ENCODE results near the gene TIGD3. TPM values are rescaled to one million over a fixed set of nuclear protein-coding genes. Genes with fewer than 3 reads are reported as not detected.

The TIGD3 gene
- total RNA-seq, 1 donor from 2014 or later, result 1.2 TPM

- no peaks in the 10 kb centered on the region for H3K9me3 Mint-ChIP-seq
- peak within 1 kb of the TSS; percentile 83 for H3K4me3 Mint-ChIP-seq
- H3K27ac Mint-ChIP-seq, result peak within 1 kb of the TSS; percentile 96
- no peaks in the 10 kb centered on the region for H3K27me3 Mint-ChIP-seq
- DNase-seq, result peak; percentile 97
- peaks cover 40% of the 10 kb centered on the region for H3K4me1 Mint-ChIP-seq
- H3K36me3 Mint-ChIP-seq (ENCODE audit: low read depth), result no peaks in the 10 kb centered on the region
- intact Hi-C loops (cut with micrococcal nuclease), result loop anchor here (1.0 kb wide), 7 partner anchors 16 to 128 kb away; partner anchors contain the start of gene NEAT1
These were observed 27.7 kb downstream of the TIGD3 start, which contains the start of gene SLC25A45 for GRCh38 chr11:65382033-65382803. Gene SLC25A45, minus strand, starts transcription at chr11:65382646. Its CDS starts 695 bp downstream, at chr11:65381951.

- DNase-seq, result no peak
- Mint-ChIP-seq H3K36me3 (ENCODE audit: low read depth) (peaks cover 1% of the 10 kb centered on the region), H3K4me1 (peaks cover 40% of the 10 kb centered on the region), H3K27me3 (no peaks in the 10 kb centered on the region), H3K9me3 (no peaks in the 10 kb centered on the region), H3K27ac (peak overlapping the region; percentile 96), H3K4me3 (peak overlapping the region; percentile 83)
- intact Hi-C loops (cut with micrococcal nuclease), result loop anchor here (1.0 kb wide), 7 partner anchors 17 to 127 kb away; partner anchors contain the start of gene NEAT1
These were observed 28.3 kb downstream of the TIGD3 start for GRCh38 chr11:65382804-65383368.

- DNase-seq, result no peak
- Mint-ChIP-seq H3K9me3 (no peaks in the 10 kb centered on the region), H3K4me1 (peaks cover 49% of the 10 kb centered on the region), H3K4me3 (peak overlapping the region; percentile 83), H3K27me3 (no peaks in the 10 kb centered on the region), H3K36me3 (ENCODE audit: low read depth) (peaks cover 7% of the 10 kb centered on the region), H3K27ac (peak overlapping the region; percentile 96)
- intact Hi-C loops (cut with micrococcal nuclease), result no loop called here
These were observed 29.2 kb downstream of the TIGD3 start for GRCh38 chr11:65383778-65384177.

- Mint-ChIP-seq H3K27ac (peak overlapping the region; percentile 96), H3K36me3 (ENCODE audit: low read depth) (peaks cover 11% of the 10 kb centered on the region), H3K9me3 (no peaks in the 10 kb centered on the region), H3K4me1 (peaks cover 54% of the 10 kb centered on the region), H3K4me3 (peak overlapping the region; percentile 83), H3K27me3 (no peaks in the 10 kb centered on the region)
- peak; percentile 71 for DNase-seq
- intact Hi-C loops (cut with micrococcal nuclease), result no loop called here
These were observed 29.8 kb downstream of the TIGD3 start for GRCh38 chr11:65384301-65384889.

GRCh38 chr11:65386307-65387140, 32.0 kb downstream of the TIGD3 start, which contains the start of gene FRMD8:
Gene FRMD8, plus strand, starts transcription at chr11:65386637. Its CDS starts 400 bp downstream, at chr11:65387037.
- Mint-ChIP-seq H3K27ac (peak within 1 kb of the TSS; percentile 96), H3K36me3 (ENCODE audit: low read depth) (peaks cover 15% of the 10 kb centered on the region), H3K27me3 (no peaks in the 10 kb centered on the region), H3K9me3 (no peaks in the 10 kb centered on the region), H3K4me1 (peaks cover 62% of the 10 kb centered on the region), H3K4me3 (peak within 1 kb of the TSS; percentile 83)
- intact Hi-C loops (cut with micrococcal nuclease), result no loop called here
- peak; percentile 98 for DNase-seq

GRCh38 chr11:65388731-65389130, 34.2 kb downstream of the TIGD3 start:
- peaks cover 48% of the 10 kb centered on the region for H3K4me1 Mint-ChIP-seq
- no peak for DNase-seq
- no peaks in the 10 kb centered on the region for H3K9me3 Mint-ChIP-seq
- peaks cover 25% of the 10 kb centered on the region for H3K36me3 Mint-ChIP-seq (ENCODE audit: low read depth)
- no peaks in the 10 kb centered on the region for H3K27me3 Mint-ChIP-seq
- peak overlapping the region; percentile 83 for H3K4me3 Mint-ChIP-seq
- H3K27ac Mint-ChIP-seq, result peak overlapping the region; percentile 52
- intact Hi-C loops (cut with micrococcal nuclease), result no loop called here

- Mint-ChIP-seq H3K27me3 (no peaks in the 10 kb centered on the region), H3K4me1 (peaks cover 40% of the 10 kb centered on the region)
- intact Hi-C loops (cut with micrococcal nuclease), result no loop called here
These were observed 34.9 kb downstream of the TIGD3 start for GRCh38 chr11:65389294-65389980.

GRCh38 chr11:65390099-65390941, 35.8 kb downstream of the TIGD3 start:
- H3K4me1 Mint-ChIP-seq, result peaks cover 32% of the 10 kb centered on the region
- peak overlapping the region; percentile 55 for H3K4me3 Mint-ChIP-seq
- H3K27ac Mint-ChIP-seq, result peak overlapping the region; percentile 63
- no peaks in the 10 kb centered on the region for H3K9me3 Mint-ChIP-seq
- H3K36me3 Mint-ChIP-seq (ENCODE audit: low read depth), result peaks cover 26% of the 10 kb centered on the region
- intact Hi-C loops (cut with micrococcal nuclease), result no loop called here
- no peaks in the 10 kb centered on the region for H3K27me3 Mint-ChIP-seq
- DNase-seq, result no peak

More at GRCh38 chr11:65389294-65389980, 34.9 kb downstream of the TIGD3 start:
- Mint-ChIP-seq H3K27ac (peak overlapping the region; percentile 29), H3K9me3 (no peaks in the 10 kb centered on the region), H3K4me3 (peak overlapping the region; percentile 83), H3K36me3 (ENCODE audit: low read depth) (peaks cover 26% of the 10 kb centered on the region)
- no peak for DNase-seq

GRCh38 chr11:65390996-65391395, 36.4 kb downstream of the TIGD3 start:
- Mint-ChIP-seq H3K27me3 (no peaks in the 10 kb centered on the region), H3K4me1 (peaks cover 29% of the 10 kb centered on the region), H3K9me3 (no peaks in the 10 kb centered on the region), H3K4me3 (peak overlapping the region; percentile 55), H3K27ac (no peak overlapping the region), H3K36me3 (ENCODE audit: low read depth) (peaks cover 28% of the 10 kb centered on the region)
- DNase-seq, result no peak
- intact Hi-C loops (cut with micrococcal nuclease), result no loop called here

- Mint-ChIP-seq H3K27me3 (no peaks in the 10 kb centered on the region), H3K4me1 (peaks cover 26% of the 10 kb centered on the region), H3K36me3 (ENCODE audit: low read depth) (peaks cover 32% of the 10 kb centered on the region), H3K4me3 (no peak overlapping the region), H3K27ac (peak overlapping the region; percentile 30), H3K9me3 (no peaks in the 10 kb centered on the region)
- intact Hi-C loops (cut with micrococcal nuclease), result no loop called here
- DNase-seq, result no peak
These were observed 37.8 kb downstream of the TIGD3 start for GRCh38 chr11:65392186-65392829.

GRCh38 chr11:65392899-65393298, 38.3 kb downstream of the TIGD3 start:
- Mint-ChIP-seq H3K36me3 (ENCODE audit: low read depth) (peaks cover 32% of the 10 kb centered on the region), H3K27me3 (no peaks in the 10 kb centered on the region), H3K4me1 (peaks cover 27% of the 10 kb centered on the region), H3K9me3 (no peaks in the 10 kb centered on the region), H3K27ac (peak overlapping the region; percentile 7), H3K4me3 (no peak overlapping the region)
- intact Hi-C loops (cut with micrococcal nuclease), result no loop called here
- no peak for DNase-seq

GRCh38 chr11:65393513-65394079, 39.0 kb downstream of the TIGD3 start:
- no peak for DNase-seq
- Mint-ChIP-seq H3K27me3 (no peaks in the 10 kb centered on the region), H3K9me3 (no peaks in the 10 kb centered on the region), H3K36me3 (ENCODE audit: low read depth) (peaks cover 35% of the 10 kb centered on the region), H3K4me1 (peaks cover 21% of the 10 kb centered on the region), H3K27ac (no peak overlapping the region), H3K4me3 (no peak overlapping the region)
- intact Hi-C loops (cut with micrococcal nuclease), result no loop called here

Measured in activated CD4-positive, alpha-beta T cell treated with anti-CD3 and anti-CD28 coated beads, Interleukin-2, amount 10 ng/mL, durations not matched to agents 24 days and 14 days (primary cell).